HepG2 (cell line): ENCODE results near the gene SEZ6. TPM values are rescaled to one million over a fixed set of nuclear protein-coding genes. Genes with fewer than 3 reads are reported as not detected.

Source experiments
- CENPT ChIP-seq: sonication (generic); formaldehyde crosslinking; IDR thresholded peaks from 2 replicates; pipeline ENCODE4 v1.8.0; 2022; ENCODE audit warnings: low read depth, mild to moderate bottlenecking, moderate library complexity, missing genetic modification reagents
- HOXA5 ChIP-seq: sonication (generic); formaldehyde crosslinking; IDR thresholded peaks from 2 replicates; pipeline ENCODE4 v1.4.0; 2020; ENCODE audit warnings: missing genetic modification reagents
- NCOR1 ChIP-seq: fragments of 200-600 bp; sonication (generic); IDR thresholded peaks from 2 replicates; pipeline ENCODE4 v1.7.0; 2017; ENCODE audit warnings: antibody characterized with exemption, low read length, borderline replicate concordance
- NR2F6 ChIP-seq, 2 experiments: IDR thresholded peaks; 2 replicates each; pipeline ENCODE4 v1.6.1; 2016; ENCODE audit warnings: antibody characterized with exemption in 1 of 2, mild to moderate bottlenecking in 1 of 2
- REPIN1 ChIP-seq: sonication (generic); formaldehyde crosslinking; IDR thresholded peaks from 2 replicates; pipeline ENCODE4 v1.8.0; 2022; ENCODE audit warnings: missing genetic modification reagents, low read depth, mild to moderate bottlenecking, borderline replicate concordance
- TCF7 ChIP-seq: sonication (generic); IDR thresholded peaks from 2 replicates; pipeline ENCODE4 v1.6.1; 2016; ENCODE audit warnings: antibody characterized with exemption, low read depth
- ZFAT ChIP-seq: sonication (generic); formaldehyde crosslinking; conservative IDR thresholded peaks from 2 replicates; pipeline ENCODE4 v1.8.1; 2023; ENCODE audit warnings: missing genetic modification reagents, inconsistent platforms
- ZFP41 ChIP-seq: sonication (generic); formaldehyde crosslinking; IDR thresholded peaks from 2 replicates; pipeline ENCODE4 v1.4.0; 2020; ENCODE audit warnings: mild to moderate bottlenecking, missing genetic modification reagents, borderline replicate concordance
- ZKSCAN5 ChIP-seq: sonication (generic); formaldehyde crosslinking; IDR thresholded peaks from 2 replicates; pipeline ENCODE4 v1.5.1; 2020; ENCODE audit warnings: mild to moderate bottlenecking, missing genetic modification reagents
- ZNF205 ChIP-seq: IDR thresholded peaks from 2 replicates; pipeline ENCODE4 v1.6.1; 2018; ENCODE audit warnings: missing biosample characterization, missing genetic modification reagents
- ZNF24 ChIP-seq: fragments of 450-650 bp; IDR thresholded peaks from 2 replicates; pipeline ENCODE4 v1.6.1; 2017; ENCODE audit warnings: antibody characterized with exemption, mild to moderate bottlenecking
- ZNF44 ChIP-seq: sonication (generic); formaldehyde crosslinking; IDR thresholded peaks from 2 replicates; pipeline ENCODE4 v1.5.1; 2020; ENCODE audit warnings: mild to moderate bottlenecking, missing genetic modification reagents
- ZNF572 ChIP-seq: sonication (generic); formaldehyde crosslinking; IDR thresholded peaks from 2 replicates; pipeline ENCODE4 v1.5.1; 2020; ENCODE audit warnings: mild to moderate bottlenecking, missing genetic modification reagents
- ZNF672 ChIP-seq: sonication (generic); formaldehyde crosslinking; IDR thresholded peaks from 2 replicates; pipeline ENCODE4 v1.8.1; 2022; ENCODE audit warnings: missing genetic modification reagents
- ZSCAN31 ChIP-seq: sonication (generic); formaldehyde crosslinking; IDR thresholded peaks from 2 replicates; pipeline ENCODE4 v1.5.0; 2020; ENCODE audit warnings: low read depth, mild to moderate bottlenecking, missing genetic modification reagents
- polyA plus RNA-seq, 8 experiments: library from polyadenylated mRNA; depleted of rRNA in 3 of 8; stranded (reverse) in 7 of 8; unstranded in 1 of 8; fragments of >200 nt; fragmentation: Illumina TruSeq in 4 of 8; extraction: Trizol in 4 of 8; gene quantifications; 2 replicates each; pipeline versions ENCODE4 v1.2.1 to v1.2.3, GENCODE V29; 2011 to 2016; ENCODE audit warnings: low read depth in 4 of 8, missing spikeins in 1 of 8, mixed read lengths in 1 of 8; ENCODE audit not compliant: insufficient read depth in 1 of 8
- total RNA-seq, 5 experiments: library from RNA; depleted of rRNA; stranded (reverse); fragments of >200 nt; fragmentation: Illumina TruSeq; extraction: Trizol; gene quantifications; 2 replicates each; pipeline ENCODE4 v1.2.3, GENCODE V29; 2016; ENCODE audit warnings: low read depth in 1 of 5
- TF ChIP-seq, protein P1 (sequence below): sonication (generic); formaldehyde crosslinking; IDR thresholded peaks from 2 replicates; pipeline ENCODE4 v1.4.0; 2020; ENCODE audit warnings: missing genetic modification reagents
- TF ChIP-seq, protein P2 (sequence below): sonication (generic); formaldehyde crosslinking; conservative IDR thresholded peaks from 2 replicates; pipeline ENCODE4 v1.4.0; 2020; ENCODE audit warnings: mild to moderate bottlenecking, missing genetic modification reagents, moderate library complexity
- TF ChIP-seq, protein P3 (sequence below): sonication (generic); formaldehyde crosslinking; IDR thresholded peaks from 2 replicates; pipeline ENCODE4 v1.4.0; 2020; ENCODE audit warnings: missing genetic modification reagents, borderline replicate concordance

Gene SEZ6
- total and polyA plus RNA-seq, 2 of the 13 experiments (the other 11 are each of a cell fraction or from before 2014, with no cell fraction given) = not detected

DNA sequence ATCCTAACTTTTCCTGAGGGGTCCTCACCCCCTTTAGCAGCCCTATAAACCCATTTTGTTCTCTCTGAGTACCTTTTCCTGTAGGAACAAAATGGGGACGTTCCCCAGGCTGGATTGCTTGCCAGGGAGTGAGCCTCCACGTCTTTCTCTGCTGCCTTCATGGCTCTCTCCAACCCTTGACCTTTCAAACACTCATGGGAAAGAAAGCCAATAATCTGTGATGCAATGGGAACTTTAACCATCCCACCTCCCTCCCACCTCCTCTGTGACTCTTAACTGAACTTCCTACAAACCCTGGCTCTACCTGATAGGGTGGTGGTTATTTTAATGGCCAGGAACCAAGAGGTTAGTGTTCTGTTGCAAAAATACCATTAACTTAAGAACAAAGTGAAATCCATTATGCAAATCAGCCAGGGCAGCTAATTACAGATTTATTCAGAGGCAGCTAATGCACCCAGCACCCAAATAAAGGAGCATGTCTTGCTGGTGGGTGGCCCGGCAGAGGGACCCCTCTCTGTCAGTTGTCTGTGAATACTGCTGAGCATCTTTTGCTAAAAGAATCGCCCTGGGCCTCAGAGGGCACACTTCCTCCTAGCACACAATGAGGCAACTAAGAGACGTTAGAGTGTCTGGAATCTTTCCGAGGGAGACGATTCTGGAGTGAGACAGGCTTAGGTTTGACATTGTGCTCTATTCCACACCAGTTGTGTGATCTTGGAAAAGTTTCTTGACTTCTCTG, 40.1 kb upstream of the SEZ6 start (continued):
- TF ChIP-seq, protein P1, sequence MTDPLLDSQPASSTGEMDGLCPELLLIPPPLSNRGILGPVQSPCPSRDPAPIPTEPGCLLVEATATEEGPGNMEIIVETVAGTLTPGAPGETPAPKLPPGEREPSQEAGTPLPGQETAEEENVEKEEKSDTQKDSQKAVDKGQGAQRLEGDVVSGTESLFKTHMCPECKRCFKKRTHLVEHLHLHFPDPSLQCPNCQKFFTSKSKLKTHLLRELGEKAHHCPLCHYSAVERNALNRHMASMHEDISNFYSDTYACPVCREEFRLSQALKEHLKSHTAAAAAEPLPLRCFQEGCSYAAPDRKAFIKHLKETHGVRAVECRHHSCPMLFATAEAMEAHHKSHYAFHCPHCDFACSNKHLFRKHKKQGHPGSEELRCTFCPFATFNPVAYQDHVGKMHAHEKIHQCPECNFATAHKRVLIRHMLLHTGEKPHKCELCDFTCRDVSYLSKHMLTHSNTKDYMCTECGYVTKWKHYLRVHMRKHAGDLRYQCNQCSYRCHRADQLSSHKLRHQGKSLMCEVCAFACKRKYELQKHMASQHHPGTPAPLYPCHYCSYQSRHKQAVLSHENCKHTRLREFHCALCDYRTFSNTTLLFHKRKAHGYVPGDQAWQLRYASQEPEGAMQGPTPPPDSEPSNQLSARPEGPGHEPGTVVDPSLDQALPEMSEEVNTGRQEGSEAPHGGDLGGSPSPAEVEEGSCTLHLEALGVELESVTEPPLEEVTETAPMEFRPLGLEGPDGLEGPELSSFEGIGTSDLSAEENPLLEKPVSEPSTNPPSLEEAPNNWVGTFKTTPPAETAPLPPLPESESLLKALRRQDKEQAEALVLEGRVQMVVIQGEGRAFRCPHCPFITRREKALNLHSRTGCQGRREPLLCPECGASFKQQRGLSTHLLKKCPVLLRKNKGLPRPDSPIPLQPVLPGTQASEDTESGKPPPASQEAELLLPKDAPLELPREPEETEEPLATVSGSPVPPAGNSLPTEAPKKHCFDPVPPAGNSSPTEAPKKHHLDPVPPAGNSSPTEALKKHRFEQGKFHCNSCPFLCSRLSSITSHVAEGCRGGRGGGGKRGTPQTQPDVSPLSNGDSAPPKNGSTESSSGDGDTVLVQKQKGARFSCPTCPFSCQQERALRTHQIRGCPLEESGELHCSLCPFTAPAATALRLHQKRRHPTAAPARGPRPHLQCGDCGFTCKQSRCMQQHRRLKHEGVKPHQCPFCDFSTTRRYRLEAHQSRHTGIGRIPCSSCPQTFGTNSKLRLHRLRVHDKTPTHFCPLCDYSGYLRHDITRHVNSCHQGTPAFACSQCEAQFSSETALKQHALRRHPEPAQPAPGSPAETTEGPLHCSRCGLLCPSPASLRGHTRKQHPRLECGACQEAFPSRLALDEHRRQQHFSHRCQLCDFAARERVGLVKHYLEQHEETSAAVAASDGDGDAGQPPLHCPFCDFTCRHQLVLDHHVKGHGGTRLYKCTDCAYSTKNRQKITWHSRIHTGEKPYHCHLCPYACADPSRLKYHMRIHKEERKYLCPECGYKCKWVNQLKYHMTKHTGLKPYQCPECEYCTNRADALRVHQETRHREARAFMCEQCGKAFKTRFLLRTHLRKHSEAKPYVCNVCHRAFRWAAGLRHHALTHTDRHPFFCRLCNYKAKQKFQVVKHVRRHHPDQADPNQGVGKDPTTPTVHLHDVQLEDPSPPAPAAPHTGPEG (CRISPR knock-in tag) = no peak
- TF ChIP-seq NCOR1 (peak; percentile 83; the same call in 1 of the 2 replicates), ZSCAN31 (CRISPR knock-in tag) (no peak), ZNF44 (no peak), ZFP41 (no peak), REPIN1 (CRISPR knock-in tag) (peak; percentile 40; the same call in 1 of the 2 replicates), ZFAT (CRISPR knock-in tag) (no peak), CENPT (CRISPR knock-in tag) (no peak), NR2F6 (IDR thresholded peaks at IDR 0.05) (peak; percentile 94), NR2F6 (CRISPR knock-in tag; IDR thresholded peaks at IDR 0.05) (peak; percentile 95), TCF7 (no peak), ZNF572 (CRISPR knock-in tag) (no peak), HOXA5 (no peak; the same call in 1 of the 2 replicates), ZNF205 (CRISPR knock-in tag) (no peak), ZNF672 (CRISPR knock-in tag) (no peak), ZKSCAN5 (CRISPR knock-in tag) (no peak), ZNF24 (no peak)
- TF ChIP-seq, protein P2, sequence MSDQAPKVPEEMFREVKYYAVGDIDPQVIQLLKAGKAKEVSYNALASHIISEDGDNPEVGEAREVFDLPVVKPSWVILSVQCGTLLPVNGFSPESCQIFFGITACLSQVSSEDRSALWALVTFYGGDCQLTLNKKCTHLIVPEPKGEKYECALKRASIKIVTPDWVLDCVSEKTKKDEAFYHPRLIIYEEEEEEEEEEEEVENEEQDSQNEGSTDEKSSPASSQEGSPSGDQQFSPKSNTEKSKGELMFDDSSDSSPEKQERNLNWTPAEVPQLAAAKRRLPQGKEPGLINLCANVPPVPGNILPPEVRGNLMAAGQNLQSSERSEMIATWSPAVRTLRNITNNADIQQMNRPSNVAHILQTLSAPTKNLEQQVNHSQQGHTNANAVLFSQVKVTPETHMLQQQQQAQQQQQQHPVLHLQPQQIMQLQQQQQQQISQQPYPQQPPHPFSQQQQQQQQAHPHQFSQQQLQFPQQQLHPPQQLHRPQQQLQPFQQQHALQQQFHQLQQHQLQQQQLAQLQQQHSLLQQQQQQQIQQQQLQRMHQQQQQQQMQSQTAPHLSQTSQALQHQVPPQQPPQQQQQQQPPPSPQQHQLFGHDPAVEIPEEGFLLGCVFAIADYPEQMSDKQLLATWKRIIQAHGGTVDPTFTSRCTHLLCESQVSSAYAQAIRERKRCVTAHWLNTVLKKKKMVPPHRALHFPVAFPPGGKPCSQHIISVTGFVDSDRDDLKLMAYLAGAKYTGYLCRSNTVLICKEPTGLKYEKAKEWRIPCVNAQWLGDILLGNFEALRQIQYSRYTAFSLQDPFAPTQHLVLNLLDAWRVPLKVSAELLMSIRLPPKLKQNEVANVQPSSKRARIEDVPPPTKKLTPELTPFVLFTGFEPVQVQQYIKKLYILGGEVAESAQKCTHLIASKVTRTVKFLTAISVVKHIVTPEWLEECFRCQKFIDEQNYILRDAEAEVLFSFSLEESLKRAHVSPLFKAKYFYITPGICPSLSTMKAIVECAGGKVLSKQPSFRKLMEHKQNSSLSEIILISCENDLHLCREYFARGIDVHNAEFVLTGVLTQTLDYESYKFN = peak; percentile 75
- TF ChIP-seq, protein P3, sequence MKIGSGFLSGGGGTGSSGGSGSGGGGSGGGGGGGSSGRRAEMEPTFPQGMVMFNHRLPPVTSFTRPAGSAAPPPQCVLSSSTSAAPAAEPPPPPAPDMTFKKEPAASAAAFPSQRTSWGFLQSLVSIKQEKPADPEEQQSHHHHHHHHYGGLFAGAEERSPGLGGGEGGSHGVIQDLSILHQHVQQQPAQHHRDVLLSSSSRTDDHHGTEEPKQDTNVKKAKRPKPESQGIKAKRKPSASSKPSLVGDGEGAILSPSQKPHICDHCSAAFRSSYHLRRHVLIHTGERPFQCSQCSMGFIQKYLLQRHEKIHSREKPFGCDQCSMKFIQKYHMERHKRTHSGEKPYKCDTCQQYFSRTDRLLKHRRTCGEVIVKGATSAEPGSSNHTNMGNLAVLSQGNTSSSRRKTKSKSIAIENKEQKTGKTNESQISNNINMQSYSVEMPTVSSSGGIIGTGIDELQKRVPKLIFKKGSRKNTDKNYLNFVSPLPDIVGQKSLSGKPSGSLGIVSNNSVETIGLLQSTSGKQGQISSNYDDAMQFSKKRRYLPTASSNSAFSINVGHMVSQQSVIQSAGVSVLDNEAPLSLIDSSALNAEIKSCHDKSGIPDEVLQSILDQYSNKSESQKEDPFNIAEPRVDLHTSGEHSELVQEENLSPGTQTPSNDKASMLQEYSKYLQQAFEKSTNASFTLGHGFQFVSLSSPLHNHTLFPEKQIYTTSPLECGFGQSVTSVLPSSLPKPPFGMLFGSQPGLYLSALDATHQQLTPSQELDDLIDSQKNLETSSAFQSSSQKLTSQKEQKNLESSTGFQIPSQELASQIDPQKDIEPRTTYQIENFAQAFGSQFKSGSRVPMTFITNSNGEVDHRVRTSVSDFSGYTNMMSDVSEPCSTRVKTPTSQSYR (CRISPR knock-in tag) = no peak
